Endothelial cell of umbilical vein (primary cell): ENCODE data around the gene ESYT2.
"Not testable (repeated sequence)": the region's sequence is repeated elsewhere in the genome, so short reads cannot be mapped to it uniquely, and the experiment has no call there.

ENCODE experiments used
- FOS ChIP-seq: IDR thresholded peaks from 2 replicates; pipeline ENCODE4 v1.6.1; 2011; ENCODE audit warnings: mild to moderate bottlenecking, low read length, moderate library complexity, borderline replicate concordance; ENCODE audit not compliant: insufficient read depth
- JUN ChIP-seq: IDR thresholded peaks from 2 replicates; pipeline ENCODE4 v1.6.1; 2011; ENCODE audit warnings: borderline replicate concordance, low read depth; ENCODE audit not compliant: insufficient read length, insufficient read depth
- POLR2A ChIP-seq: IDR thresholded peaks from 2 replicates; pipeline ENCODE4 v1.6.1; 2012; ENCODE audit warnings: low read depth, mild to moderate bottlenecking, control low read depth, low read length
- TF ChIP-seq, protein P1 (sequence below), 2 donors: IDR thresholded peaks; 1 replicate in 1 of 2; 2 replicates in 1 of 2; pipeline ENCODE4 v1.5.1; 2011; ENCODE audit warnings: low read length in 2 of 2, mild to moderate bottlenecking in 2 of 2, moderate library complexity in 2 of 2, control low read depth in 1 of 2, inconsistent platforms in 1 of 2, low read depth in 1 of 2; ENCODE audit not compliant: insufficient read depth in 1 of 2; ENCODE audit errors: extremely low read depth in 1 of 2

DNA sequence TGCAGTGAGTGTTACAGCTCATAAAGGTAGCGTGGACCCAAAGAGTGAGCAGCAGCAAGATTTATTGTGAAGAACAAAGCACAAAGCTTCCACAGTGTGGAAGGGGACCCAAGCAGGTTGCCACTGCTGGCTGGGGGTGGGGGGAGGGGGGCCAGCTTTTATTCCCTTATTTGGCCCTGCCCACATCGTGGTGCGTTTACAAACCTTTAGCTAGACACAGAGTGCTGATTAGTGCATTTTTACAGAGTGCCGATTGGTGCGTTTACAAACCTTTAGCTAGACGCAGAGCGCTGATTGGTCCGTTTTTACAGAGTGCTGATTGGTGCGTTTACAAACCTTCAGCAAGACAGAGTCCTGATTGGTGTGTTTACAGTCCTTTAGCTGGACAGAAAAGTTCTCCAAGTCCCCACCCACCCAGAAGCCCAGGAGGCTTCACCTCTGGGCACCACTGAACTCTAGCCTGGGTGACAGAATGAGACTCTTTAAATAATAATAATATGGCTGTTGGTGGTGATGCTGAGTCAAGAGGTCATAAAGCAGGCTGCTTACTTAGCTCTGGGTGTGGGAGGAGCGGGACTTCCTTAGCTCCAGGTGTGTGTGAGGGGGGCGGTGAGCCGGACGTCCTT lies 33.8 kb upstream of the ESYT2 start:
- TF ChIP-seq, protein P1, sequence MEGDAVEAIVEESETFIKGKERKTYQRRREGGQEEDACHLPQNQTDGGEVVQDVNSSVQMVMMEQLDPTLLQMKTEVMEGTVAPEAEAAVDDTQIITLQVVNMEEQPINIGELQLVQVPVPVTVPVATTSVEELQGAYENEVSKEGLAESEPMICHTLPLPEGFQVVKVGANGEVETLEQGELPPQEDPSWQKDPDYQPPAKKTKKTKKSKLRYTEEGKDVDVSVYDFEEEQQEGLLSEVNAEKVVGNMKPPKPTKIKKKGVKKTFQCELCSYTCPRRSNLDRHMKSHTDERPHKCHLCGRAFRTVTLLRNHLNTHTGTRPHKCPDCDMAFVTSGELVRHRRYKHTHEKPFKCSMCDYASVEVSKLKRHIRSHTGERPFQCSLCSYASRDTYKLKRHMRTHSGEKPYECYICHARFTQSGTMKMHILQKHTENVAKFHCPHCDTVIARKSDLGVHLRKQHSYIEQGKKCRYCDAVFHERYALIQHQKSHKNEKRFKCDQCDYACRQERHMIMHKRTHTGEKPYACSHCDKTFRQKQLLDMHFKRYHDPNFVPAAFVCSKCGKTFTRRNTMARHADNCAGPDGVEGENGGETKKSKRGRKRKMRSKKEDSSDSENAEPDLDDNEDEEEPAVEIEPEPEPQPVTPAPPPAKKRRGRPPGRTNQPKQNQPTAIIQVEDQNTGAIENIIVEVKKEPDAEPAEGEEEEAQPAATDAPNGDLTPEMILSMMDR (IDR thresholded peaks at IDR 0.05; ENCODE audit: extremely low read depth in 1 of 2, insufficient read depth in 1 of 2, low read depth in 1 of 2, low read length in 2 of 2): not testable (repeated sequence)
- TF ChIP-seq POLR2A, JUN, FOS: not testable (repeated sequence)
